ENCODE measurements around the gene SYNE2.

GRCh38 chr14:63991833-63992232 lies 139.0 kb downstream of the SYNE2 start:
- TF ChIP-seq CTCF (IDR thresholded peaks at IDR 0.05): no peak
- TF ChIP-seq POLR2AphosphoS5 (IDR thresholded peaks at IDR 0.05): no peak

All from prostate gland (tissue), 2 donors.